ENCODE results near the gene MTURN. TPM values are rescaled to one million over a fixed set of nuclear protein-coding genes. Genes with fewer than 3 reads are reported as not detected.

Gene MTURN
- total and polyA plus RNA-seq, 9 of the 15 experiments (the other 6 are each of a cell fraction or from before 2014, with no cell fraction given) = 0.94 to 14.8 (median 6.4) TPM

GRCh38 chr7:30173058-30173897, 38.5 kb downstream of the MTURN start:
- intact Hi-C loops (cut with micrococcal nuclease) (no loop called here), in situ Hi-C loops (cut with MboI) (no loop called here)
- H3K4me3 ChIP-seq = no peak overlapping the region
- H3K79me2 ChIP-seq (ENCODE audit: control insufficient read depth, insufficient read depth, low read length) = no peaks in the 10 kb centered on the region
- no peak overlapping the region for H2AFZ ChIP-seq (ENCODE audit: low read depth, low read length)
- peak; percentile 83 for ATAC-seq
- peak; percentile 72 for FAIRE-seq
- no peak overlapping the region for H3K27ac ChIP-seq (ENCODE audit: extremely low read depth, low read depth, low read length)
- WGBS (ENCODE audit: insufficient coverage, low coverage, missing lambda C conversion rate) = 14% methylated on average over 13 of the region's 13 CpGs
- no peaks in the 10 kb centered on the region; the same call in 1 of the 2 replicates for H4K20me1 ChIP-seq (replicated peaks; ENCODE audit: control insufficient read depth, insufficient read depth, low read length)
- POLR2A ChIA-PET = interaction anchor here (0.7 to 1.6 kb wide), 5 partner anchors 9 to 968 kb away, joined by 3 to 5 read pairs (median 3); no protein-coding TSS in a partner anchor
- H3K9me3 ChIP-seq (replicated peaks; ENCODE audit: control insufficient read depth, insufficient read depth, low read depth, low read length) = no peaks in the 10 kb centered on the region
- peaks cover 19 to 54% of the 10 kb centered on the region in 2 experiments; a peak in 4 of 5 replicates for H3K27me3 ChIP-seq (ENCODE audit: control insufficient read depth in 2 of 2, insufficient read depth in 2 of 2, low read length in 2 of 2)
- TF ChIP-seq, protein P1, sequence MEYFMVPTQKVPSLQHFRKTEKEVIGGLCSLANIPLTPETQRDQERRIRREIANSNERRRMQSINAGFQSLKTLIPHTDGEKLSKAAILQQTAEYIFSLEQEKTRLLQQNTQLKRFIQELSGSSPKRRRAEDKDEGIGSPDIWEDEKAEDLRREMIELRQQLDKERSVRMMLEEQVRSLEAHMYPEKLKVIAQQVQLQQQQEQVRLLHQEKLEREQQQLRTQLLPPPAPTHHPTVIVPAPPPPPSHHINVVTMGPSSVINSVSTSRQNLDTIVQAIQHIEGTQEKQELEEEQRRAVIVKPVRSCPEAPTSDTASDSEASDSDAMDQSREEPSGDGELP (CRISPR knock-in tag; IDR thresholded peaks at IDR 0.05; ENCODE audit: borderline replicate concordance) = peak; percentile 32; the same call in 1 of the 2 replicates
- no peak for TF ChIP-seq MCM3 (IDR thresholded peaks at IDR 0.05)
- TF ChIP-seq, protein P2, sequence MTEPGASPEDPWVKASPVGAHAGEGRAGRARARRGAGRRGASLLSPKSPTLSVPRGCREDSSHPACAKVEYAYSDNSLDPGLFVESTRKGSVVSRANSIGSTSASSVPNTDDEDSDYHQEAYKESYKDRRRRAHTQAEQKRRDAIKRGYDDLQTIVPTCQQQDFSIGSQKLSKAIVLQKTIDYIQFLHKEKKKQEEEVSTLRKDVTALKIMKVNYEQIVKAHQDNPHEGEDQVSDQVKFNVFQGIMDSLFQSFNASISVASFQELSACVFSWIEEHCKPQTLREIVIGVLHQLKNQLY (CRISPR knock-in tag; conservative IDR thresholded peaks at IDR 0.05) = no peak
- TF ChIP-seq, protein P3, sequence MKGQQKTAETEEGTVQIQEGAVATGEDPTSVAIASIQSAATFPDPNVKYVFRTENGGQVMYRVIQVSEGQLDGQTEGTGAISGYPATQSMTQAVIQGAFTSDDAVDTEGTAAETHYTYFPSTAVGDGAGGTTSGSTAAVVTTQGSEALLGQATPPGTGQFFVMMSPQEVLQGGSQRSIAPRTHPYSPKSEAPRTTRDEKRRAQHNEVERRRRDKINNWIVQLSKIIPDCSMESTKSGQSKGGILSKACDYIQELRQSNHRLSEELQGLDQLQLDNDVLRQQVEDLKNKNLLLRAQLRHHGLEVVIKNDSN (CRISPR knock-in tag; IDR thresholded peaks at IDR 0.05) = no peak
- TF ChIP-seq ZSCAN32 (CRISPR knock-in tag; IDR thresholded peaks at IDR 0.05) = no peak
- no peak for TF ChIP-seq RBBP5 (IDR thresholded peaks at IDR 0.05; ENCODE audit: borderline replicate concordance, insufficient read depth, low read length, poor library complexity, severe bottlenecking)
- peak in 1 of 2 experiments; percentile 42; a peak in 2 of 4 replicates for TF ChIP-seq RAD21 (CRISPR knock-in tag; conservative IDR thresholded peaks at IDR 0.05 in 1 of 2, IDR thresholded peaks at IDR 0.05 in 1 of 2)
- TF ChIP-seq PHB (CRISPR knock-in tag; IDR thresholded peaks at IDR 0.05) = no peak
- no peak for TF ChIP-seq CBX5 (IDR thresholded peaks at IDR 0.05; ENCODE audit: borderline replicate concordance, low read depth)
- no peak for TF ChIP-seq ZFPM2 (CRISPR knock-in tag; IDR thresholded peaks at IDR 0.05)
- TF ChIP-seq, protein P4, sequence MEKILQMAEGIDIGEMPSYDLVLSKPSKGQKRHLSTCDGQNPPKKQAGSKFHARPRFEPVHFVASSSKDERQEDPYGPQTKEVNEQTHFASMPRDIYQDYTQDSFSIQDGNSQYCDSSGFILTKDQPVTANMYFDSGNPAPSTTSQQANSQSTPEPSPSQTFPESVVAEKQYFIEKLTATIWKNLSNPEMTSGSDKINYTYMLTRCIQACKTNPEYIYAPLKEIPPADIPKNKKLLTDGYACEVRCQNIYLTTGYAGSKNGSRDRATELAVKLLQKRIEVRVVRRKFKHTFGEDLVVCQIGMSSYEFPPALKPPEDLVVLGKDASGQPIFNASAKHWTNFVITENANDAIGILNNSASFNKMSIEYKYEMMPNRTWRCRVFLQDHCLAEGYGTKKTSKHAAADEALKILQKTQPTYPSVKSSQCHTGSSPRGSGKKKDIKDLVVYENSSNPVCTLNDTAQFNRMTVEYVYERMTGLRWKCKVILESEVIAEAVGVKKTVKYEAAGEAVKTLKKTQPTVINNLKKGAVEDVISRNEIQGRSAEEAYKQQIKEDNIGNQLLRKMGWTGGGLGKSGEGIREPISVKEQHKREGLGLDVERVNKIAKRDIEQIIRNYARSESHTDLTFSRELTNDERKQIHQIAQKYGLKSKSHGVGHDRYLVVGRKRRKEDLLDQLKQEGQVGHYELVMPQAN (IDR thresholded peaks at IDR 0.05; ENCODE audit: borderline replicate concordance) = no peak
- TF ChIP-seq CTCF (IDR thresholded peaks at IDR 0.05 in 2 of 3, conservative IDR thresholded peaks at IDR 0.05 in 1 of 3; ENCODE audit: insufficient read depth in 2 of 3, low read depth in 1 of 3, low read length in 3 of 3) = peak; percentile 27 to 52 (median 45); a peak in 2 of 6 replicates
- TF ChIP-seq NFXL1 (CRISPR knock-in tag; IDR thresholded peaks at IDR 0.05) = no peak
- no peaks in the 10 kb centered on the region for H3K9me1 ChIP-seq (ENCODE audit: control insufficient read depth, insufficient read depth, low read length)
- peak in 2 of 4 experiments; percentile 34 to 41 for DNase-seq (ENCODE audit: extremely low read depth in 1 of 4, low spot score in 3 of 4)
- no peak overlapping the region for H3K4me2 ChIP-seq (ENCODE audit: insufficient read depth, low read length)
- H3K36me3 ChIP-seq (ENCODE audit: control insufficient read depth, insufficient read depth, low read length) = no peaks in the 10 kb centered on the region
- BruUV-seq (replicated peaks) = no TSS peak
- CTCF ChIA-PET (ENCODE audit: low intra/inter-chr PET ratio) = no interaction called here
- no peak overlapping the region for H3K9ac ChIP-seq (ENCODE audit: insufficient read depth in 1 of 2, low read depth in 2 of 2, low read length in 2 of 2)
- H3K4me1 ChIP-seq (replicated peaks in 1 of 2; ENCODE audit: control insufficient read depth in 2 of 2, insufficient read depth in 2 of 2, low read length in 2 of 2) = peaks cover 0 to 10% of the 10 kb centered on the region in 2 experiments; a peak in 2 of 5 replicates
